ENCODE results near the gene IGF1R.

IGF1R gene

GRCh38 chr15:98909968-98910885 lies 261.9 kb downstream of the IGF1R start:
- DNase-seq (ENCODE audit: low read depth, low spot score): no peak

DNA sequence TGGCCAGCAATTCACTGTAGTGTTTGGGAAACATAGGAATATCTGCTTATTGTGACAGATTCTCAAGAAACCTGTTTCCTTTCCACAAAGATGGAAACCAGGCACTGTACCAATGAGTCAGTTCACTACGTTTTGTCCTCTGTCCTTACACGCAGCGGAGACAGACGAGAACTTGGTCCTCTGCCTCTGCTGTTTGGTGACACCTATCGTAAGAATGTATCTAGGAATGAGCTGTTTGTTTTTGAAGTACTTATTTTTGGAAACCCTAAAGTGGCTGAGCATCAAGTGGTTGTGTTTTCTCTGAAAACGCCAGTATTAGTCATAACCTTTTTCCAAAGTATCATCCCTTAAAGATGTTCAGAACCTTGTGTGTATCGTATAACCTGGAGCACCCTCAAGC lies 266.3 kb downstream of the IGF1R start:
- no peak for DNase-seq (ENCODE audit: low read depth, low spot score)

- no peak for DNase-seq (ENCODE audit: low read depth, low spot score)
These were observed 268.5 kb downstream of the IGF1R start for GRCh38 chr15:98916826-98917225.

DNA sequence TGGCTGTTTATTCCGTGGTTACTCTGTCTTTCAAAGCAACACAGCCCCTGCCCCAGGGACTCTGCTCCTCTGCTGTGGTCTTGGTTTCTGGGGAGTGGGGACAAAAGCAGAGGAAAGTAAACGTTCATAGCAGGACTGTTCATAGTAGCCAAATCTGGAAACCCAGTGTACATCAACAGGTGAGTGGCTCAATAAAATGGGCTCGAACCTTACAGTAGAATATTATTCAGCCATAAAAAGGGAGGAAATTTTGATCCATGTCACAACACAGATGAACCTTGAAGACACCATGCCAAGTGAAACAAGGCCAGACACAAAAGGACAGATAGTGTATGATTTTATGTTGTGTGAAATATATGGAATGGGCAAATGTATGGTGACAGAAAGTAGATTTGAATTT lies 269.1 kb downstream of the IGF1R start:
- no peak for DNase-seq (ENCODE audit: low read depth, low spot score)

DNA sequence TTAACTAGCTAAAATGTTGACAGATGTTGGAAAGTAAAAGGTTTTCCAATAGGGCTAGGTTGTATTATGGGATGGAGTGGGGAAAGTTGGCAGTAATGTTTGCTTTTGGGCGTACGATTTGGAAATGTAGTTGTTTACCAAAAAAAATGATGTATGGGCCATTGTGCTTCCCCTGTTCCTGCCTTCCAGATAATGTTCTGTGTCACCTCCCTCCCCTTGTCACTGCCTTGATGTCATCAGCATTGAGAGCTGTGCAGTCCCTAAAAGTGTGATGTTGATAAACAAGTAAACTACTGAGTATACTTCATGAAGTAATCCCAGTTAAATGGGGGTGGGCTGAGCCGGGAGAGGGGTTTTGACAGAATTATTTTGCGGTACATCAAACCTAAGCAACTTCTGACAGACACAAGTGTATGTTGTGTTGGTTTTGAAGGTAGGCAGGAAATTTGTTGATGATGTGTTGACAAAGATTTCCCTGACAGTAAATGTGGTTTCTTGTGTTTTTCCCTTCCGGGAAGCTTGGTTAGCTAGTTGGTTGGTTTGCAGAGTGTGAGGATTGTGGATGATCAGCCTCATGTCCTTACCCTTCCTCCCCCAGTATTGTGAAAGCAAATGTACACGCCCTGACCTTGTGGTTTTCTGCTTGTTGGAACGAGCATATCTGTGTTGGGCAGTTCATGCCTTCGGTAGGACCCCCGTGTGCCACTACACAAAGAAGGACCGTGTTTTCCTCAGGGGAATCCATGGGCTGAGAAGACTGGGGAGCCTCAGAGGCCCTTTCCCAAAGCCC lies 271.9 kb downstream of the IGF1R start:
- no peak for DNase-seq (ENCODE audit: low read depth, low spot score)

DNA sequence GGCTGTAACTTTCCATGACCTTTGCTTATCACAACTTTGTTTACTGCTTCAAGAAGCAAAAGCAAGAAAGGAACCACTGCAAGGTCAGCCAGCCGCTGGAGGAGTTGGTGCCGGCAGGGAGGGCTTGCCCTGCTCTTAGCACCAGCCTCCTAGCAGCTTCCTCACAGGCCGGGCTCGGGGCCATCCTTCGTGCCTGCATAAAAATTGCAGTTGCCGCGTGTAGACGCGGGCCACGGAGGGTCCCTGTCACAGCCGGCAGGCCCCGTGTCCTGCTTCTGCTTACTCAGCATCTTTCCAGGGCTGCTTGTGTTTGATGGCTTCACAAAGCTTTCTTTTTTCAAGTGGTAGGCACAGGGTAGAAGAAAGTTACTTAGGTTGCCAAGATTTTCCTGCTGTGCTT lies 274.8 kb downstream of the IGF1R start:
- DNase-seq (ENCODE audit: low read depth, low spot score): no peak

DNA sequence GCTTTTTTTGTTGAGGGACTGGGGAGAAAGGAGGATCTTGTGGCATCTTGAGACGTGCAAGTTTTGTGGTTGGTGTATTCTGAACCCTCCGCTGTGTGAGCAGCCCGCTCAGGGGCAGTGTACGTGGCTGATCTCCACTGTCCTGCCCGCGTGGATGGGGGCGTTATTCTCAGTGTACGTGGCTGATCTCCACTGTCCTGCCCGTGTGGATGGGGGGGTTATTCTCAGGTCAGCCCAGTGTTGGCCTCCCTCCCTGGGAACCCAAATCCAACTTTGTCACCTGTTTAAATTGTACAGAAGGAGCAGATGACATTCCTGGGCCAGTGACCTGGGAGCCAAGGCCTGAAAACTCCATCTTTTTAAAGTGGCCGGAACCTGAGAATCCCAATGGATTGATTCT lies 275.2 kb downstream of the IGF1R start:
- DNase-seq (ENCODE audit: low read depth, low spot score): no peak

- DNase-seq (ENCODE audit: low read depth, low spot score): no peak
These were observed 276.2 kb downstream of the IGF1R start for GRCh38 chr15:98924401-98925049.

DNA sequence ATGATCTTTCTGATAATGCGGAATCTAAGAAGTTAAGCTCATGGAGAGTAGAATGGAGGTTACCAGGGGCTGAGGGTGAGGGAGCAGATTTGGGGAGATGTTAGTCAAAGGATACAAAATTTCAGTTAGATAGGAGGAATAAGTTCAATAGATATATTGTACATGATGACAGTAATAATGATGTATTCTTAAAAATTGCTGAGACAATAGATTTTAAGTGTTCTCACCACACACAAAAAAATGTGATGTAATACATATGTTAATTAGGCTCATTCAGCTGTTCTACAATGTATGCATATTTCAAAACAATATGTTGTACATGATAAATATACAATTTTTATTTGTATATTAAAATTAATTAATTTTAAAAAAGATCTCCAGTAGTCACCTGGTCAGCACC lies 277.9 kb downstream of the IGF1R start:
- no peak for DNase-seq (ENCODE audit: low read depth, low spot score)

DNA sequence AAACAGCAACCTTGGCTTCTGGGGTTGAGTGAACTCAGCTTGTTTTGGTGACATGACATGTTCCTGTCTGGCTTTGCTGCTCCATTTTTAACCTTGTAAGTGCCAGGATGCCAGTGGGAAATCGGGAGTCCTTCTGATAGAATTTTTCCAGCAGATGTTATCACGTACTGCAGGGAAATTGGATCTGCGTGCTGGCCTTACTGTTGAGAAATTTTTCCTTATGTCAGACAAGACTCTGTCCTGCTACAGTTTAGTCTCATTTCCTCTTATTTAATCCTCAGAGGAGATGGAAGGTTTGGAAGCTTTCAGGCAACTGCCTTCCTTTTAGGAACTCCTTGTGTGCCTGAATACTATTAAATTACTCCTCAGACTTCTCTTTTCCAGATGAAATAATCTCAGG lies 278.7 kb downstream of the IGF1R start:
- DNase-seq (ENCODE audit: low read depth, low spot score): no peak

DNA sequence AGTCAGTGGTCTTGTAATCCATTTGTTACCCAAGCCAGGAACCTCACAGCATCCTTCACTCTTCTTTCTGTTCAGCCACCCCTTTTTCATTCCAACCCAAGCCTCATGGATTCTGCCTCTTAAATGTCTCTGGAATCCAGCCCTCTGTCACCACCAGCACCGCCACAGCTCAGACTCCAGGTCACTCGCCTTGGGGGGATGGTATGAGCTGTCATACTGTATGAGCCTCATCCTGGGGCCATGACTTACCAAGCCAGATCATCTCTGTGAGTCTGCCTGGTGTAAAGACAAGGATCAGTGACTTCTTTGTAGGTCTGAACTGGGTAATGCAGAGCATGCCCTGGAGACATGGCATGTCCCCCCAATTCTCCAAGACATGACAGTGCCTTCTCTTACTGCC lies 279.7 kb downstream of the IGF1R start:
- no peak for DNase-seq (ENCODE audit: low read depth, low spot score)

GRCh38 chr15:98930576-98930975 lies 282.2 kb downstream of the IGF1R start:
- DNase-seq (ENCODE audit: low read depth, low spot score): no peak

GRCh38 chr15:98931004-98931403 lies 282.7 kb downstream of the IGF1R start:
- no peak for DNase-seq (ENCODE audit: low read depth, low spot score)

GRCh38 chr15:98933406-98933805 lies 285.1 kb downstream of the IGF1R start:
- no peak for DNase-seq (ENCODE audit: low read depth, low spot score)

GRCh38 chr15:98935736-98936135 lies 287.4 kb downstream of the IGF1R start:
- DNase-seq (ENCODE audit: low read depth, low spot score): no peak

GRCh38 chr15:98937413-98938104 lies 289.2 kb downstream of the IGF1R start:
- no peak for DNase-seq (ENCODE audit: low read depth, low spot score)

- no peak for DNase-seq (ENCODE audit: low read depth, low spot score)
These were observed 289.7 kb downstream of the IGF1R start for GRCh38 chr15:98938105-98938417.

DNA sequence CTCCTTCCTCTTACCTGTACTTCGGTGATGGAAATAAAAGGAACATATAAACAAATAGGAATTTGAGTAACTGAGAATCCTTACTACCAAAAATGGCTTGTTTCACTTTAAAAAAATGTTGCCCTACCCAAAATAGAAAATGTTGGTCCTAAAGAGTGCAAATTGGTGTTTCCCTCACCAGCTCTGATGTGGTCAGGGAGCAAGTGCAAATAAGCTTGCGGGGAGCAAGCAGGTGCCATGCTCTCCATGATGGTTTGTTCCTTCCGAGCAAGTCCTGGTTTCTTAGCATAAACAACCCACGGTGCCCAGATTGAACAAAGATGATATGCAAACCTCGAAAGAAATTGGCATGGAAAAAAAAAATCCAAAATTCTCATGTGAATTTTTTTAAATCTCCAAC lies 290.5 kb downstream of the IGF1R start:
- no peak for DNase-seq (ENCODE audit: low read depth, low spot score)

DNA sequence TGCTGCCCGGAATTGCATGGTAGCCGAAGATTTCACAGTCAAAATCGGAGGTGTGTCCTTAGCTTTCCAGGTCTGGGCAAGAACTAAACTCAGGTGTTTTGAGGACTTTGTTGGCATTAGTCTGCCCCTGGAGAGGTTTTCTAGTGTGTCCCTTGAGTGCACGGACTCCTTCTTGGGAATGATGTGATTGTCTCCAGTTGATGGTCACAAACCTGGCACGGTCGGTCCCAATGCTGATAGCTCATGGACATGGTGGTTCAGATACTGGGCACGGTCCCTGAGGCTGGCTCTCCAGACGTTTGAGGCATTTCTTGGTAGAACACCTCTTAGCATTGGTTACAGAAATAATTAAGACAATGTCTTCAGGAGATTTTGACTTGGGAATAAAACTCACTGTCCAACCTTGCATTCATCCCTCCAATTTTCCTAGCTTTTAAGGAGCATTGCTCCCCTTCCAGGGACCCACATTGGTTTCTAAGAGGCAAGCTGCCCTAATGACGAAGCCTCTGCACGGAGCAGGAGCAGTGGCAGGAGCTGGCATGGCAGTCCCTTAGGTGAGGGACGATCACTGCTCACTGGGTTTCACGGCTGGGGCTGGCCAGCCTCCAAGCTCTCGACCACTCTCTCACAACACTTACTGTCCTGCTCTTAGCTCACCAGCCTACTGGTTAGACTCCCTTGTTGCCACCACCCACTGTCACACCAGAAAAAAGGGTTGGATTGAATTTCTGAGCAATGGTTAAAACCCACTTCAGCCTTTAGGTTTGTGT lies 291.2 kb downstream of the IGF1R start:
- DNase-seq (ENCODE audit: low read depth, low spot score): no peak

- DNase-seq (ENCODE audit: low read depth, low spot score): no peak
These were observed 293.4 kb downstream of the IGF1R start for GRCh38 chr15:98941595-98942255.

DNA sequence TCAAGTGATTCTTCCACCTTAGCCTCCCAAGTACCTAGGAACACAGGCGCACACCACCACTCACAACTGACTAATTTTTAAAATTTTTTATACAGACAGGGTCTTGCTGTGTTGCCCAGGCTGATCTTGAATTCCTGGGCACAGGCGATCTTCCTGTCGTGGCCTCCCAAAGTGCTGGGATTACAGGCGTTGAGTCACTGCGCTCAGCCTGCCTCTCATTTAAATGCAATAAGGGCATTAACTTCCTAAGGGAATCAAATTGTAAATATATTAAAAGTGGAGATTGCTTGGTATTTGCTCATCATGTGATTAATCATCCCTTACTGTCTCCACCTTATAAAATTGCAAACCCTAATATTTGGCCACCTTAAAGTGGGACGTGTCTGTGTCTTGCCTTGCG lies 294.1 kb downstream of the IGF1R start:
- DNase-seq (ENCODE audit: low read depth, low spot score): no peak
